GM12875 (cell line): ENCODE data around the gene OPN4.
"Not testable (repeated sequence)": the region's sequence is repeated elsewhere in the genome, so short reads cannot be mapped to it uniquely, and the experiment has no call there.

ENCODE experiments used
- H3K4me3 ChIP-seq: one replicate; pipeline ENCODE4 v1.5.1; 2011; ENCODE audit warnings: low read depth, low read length, control low read depth
- CTCF ChIP-seq: IDR thresholded peaks from 2 replicates; pipeline ENCODE4 v1.5.1; 2011; ENCODE audit warnings: low read depth, mild to moderate bottlenecking, control low read depth, inconsistent platforms, low read length, moderate library complexity, borderline replicate concordance; ENCODE audit not compliant: insufficient read depth

Gene OPN4

GRCh38 chr10:86642499-86642898 is 11.8 kb upstream of the OPN4 start:
- TF ChIP-seq CTCF = no peak
- no peak overlapping the region for H3K4me3 ChIP-seq

GRCh38 chr10:86644152-86644793 is 10.1 kb upstream of the OPN4 start:
- TF ChIP-seq CTCF = no peak
- no peak overlapping the region for H3K4me3 ChIP-seq

GRCh38 chr10:86644794-86645445 is 9.4 kb upstream of the OPN4 start:
- no peak overlapping the region for H3K4me3 ChIP-seq
- TF ChIP-seq CTCF = no peak

GRCh38 chr10:86645621-86646165 is 8.7 kb upstream of the OPN4 start:
- not testable (repeated sequence) for H3K4me3 ChIP-seq

GRCh38 chr10:86646532-86646931 is 7.8 kb upstream of the OPN4 start:
- no peak overlapping the region for H3K4me3 ChIP-seq
- TF ChIP-seq CTCF = no peak

GRCh38 chr10:86646933-86647332 is 7.4 kb upstream of the OPN4 start:
- H3K4me3 ChIP-seq = no peak overlapping the region
- TF ChIP-seq CTCF = no peak

- H3K4me3 ChIP-seq = no peak overlapping the region
- no peak for TF ChIP-seq CTCF
Observed at GRCh38 chr10:86647773-86648703, 6.3 kb upstream of the OPN4 start.
